K562 (cell line): ENCODE data around the gene HOXC11.

Source experiments
- BRCA1 ChIP-seq, 2 experiments: fragments of 450-650 bp in 1 of 2; sonication (generic) in 1 of 2; formaldehyde crosslinking in 1 of 2; IDR thresholded peaks; 2 replicates each; pipeline versions ENCODE4 v1.5.0 to v1.6.1; 2017 to 2020; ENCODE audit warnings: mild to moderate bottlenecking in 1 of 2, missing genetic modification reagents in 1 of 2
- EZH2 ChIP-seq: IDR thresholded peaks from 2 replicates; pipeline ENCODE4 v1.6.1; 2012; ENCODE audit warnings: low read depth, mild to moderate bottlenecking, inconsistent platforms, low read length, borderline replicate concordance
- POLR2A ChIP-seq: fragments of 450-650 bp; conservative IDR thresholded peaks from 2 replicates; pipeline ENCODE4 v1.6.1; 2016
- TRIM24 ChIP-seq, 2 experiments: fragments of 450-650 bp; IDR thresholded peaks; 2 replicates each; pipeline ENCODE4 v1.6.1; 2016

DNA sequence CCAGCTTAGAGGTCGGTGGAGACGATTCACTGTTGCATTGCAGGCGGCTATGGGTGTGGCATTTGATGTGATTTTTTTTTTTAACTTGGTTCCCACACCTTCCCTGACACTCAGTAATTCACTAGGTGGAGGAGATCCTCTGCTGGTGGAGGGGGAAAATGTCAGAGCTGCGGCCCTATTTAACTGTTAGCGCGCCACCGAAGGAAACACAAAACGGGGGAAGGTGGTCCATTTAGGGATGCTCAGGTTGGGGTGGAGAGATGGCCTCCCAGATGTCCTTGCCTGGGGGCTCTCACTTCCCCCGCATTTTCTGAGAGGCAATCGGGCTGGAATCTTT lies 22.5 kb upstream of the HOXC11 start:
- TF ChIP-seq POLR2A (no peak), TRIM24 (IDR thresholded peaks at IDR 0.05) (no peak), BRCA1 (IDR thresholded peaks at IDR 0.05) (no peak), BRCA1 (CRISPR knock-in tag; IDR thresholded peaks at IDR 0.05) (no peak), EZH2 (no peak)
